Measurements from ENCODE around the gene KLHL25.

KLHL25 gene

DNA sequence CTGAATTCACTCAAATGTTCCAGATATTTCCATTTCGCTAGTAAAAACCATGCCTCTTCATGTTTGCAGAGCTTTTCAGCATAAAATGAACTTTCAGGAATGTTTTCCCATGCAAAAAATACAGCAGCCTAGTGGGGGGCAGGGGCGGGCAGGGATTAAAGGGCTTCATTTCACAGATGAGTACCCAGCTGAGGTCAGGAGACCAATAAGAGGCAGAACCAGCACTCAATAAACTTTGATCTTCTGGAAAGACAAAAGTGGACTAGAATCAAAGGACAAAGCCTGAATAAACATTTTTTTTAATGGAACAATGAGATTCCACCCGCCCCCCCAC lies 8.0 kb downstream of the KLHL25 start:
- ATAC-seq (ENCODE audit: insufficient read depth, low read depth) (no peak), DNase-seq (no peak)
- no peaks in the 10 kb centered on the region for H3K27me3 ChIP-seq (ENCODE audit: insufficient read depth, low read length, poor library complexity)
- H4K20me1 ChIP-seq (ENCODE audit: insufficient read depth, low read length): peaks cover 9% of the 10 kb centered on the region; the same call in 1 of the 2 replicates
- H3K9ac ChIP-seq (ENCODE audit: low read depth, low read length): 0 out of 2 replicates have a peak overlapping the region, but pooled peaks have one; percentile 5
- peak overlapping the region; percentile 48; the same call in 1 of the 2 replicates for H3K4me2 ChIP-seq (ENCODE audit: insufficient read depth, low read length)
- no peaks in the 10 kb centered on the region for H3K36me3 ChIP-seq (ENCODE audit: insufficient read depth, low read length)
- H3K79me2 ChIP-seq (ENCODE audit: insufficient read depth, low read length): peaks cover 52% of the 10 kb centered on the region
- no peaks in the 10 kb centered on the region for H3K9me3 ChIP-seq (ENCODE audit: insufficient read depth, low read length, severe bottlenecking)
- peaks cover 29% of the 10 kb centered on the region for H3K4me1 ChIP-seq (ENCODE audit: insufficient read depth, low read length)
- H3K4me3 ChIP-seq (ENCODE audit: low read depth in 1 of 2, low read length in 2 of 2): no peak overlapping the region; a peak in 1 of 4 replicates
- no peak overlapping the region for H2AFZ ChIP-seq (ENCODE audit: low read depth, low read length)
- no peak for TF ChIP-seq EZH2 (IDR thresholded peaks at IDR 0.05; ENCODE audit: borderline replicate concordance, low read depth, low read length, severe bottlenecking)
- TF ChIP-seq, protein P1, sequence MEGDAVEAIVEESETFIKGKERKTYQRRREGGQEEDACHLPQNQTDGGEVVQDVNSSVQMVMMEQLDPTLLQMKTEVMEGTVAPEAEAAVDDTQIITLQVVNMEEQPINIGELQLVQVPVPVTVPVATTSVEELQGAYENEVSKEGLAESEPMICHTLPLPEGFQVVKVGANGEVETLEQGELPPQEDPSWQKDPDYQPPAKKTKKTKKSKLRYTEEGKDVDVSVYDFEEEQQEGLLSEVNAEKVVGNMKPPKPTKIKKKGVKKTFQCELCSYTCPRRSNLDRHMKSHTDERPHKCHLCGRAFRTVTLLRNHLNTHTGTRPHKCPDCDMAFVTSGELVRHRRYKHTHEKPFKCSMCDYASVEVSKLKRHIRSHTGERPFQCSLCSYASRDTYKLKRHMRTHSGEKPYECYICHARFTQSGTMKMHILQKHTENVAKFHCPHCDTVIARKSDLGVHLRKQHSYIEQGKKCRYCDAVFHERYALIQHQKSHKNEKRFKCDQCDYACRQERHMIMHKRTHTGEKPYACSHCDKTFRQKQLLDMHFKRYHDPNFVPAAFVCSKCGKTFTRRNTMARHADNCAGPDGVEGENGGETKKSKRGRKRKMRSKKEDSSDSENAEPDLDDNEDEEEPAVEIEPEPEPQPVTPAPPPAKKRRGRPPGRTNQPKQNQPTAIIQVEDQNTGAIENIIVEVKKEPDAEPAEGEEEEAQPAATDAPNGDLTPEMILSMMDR (IDR thresholded peaks at IDR 0.05; ENCODE audit: borderline replicate concordance, extremely low read depth, low read length, poor library complexity, severe bottlenecking): no peak
- peak overlapping the region; percentile 63; the same call in 1 of the 2 replicates for H3K27ac ChIP-seq (ENCODE audit: low read length)

DNA sequence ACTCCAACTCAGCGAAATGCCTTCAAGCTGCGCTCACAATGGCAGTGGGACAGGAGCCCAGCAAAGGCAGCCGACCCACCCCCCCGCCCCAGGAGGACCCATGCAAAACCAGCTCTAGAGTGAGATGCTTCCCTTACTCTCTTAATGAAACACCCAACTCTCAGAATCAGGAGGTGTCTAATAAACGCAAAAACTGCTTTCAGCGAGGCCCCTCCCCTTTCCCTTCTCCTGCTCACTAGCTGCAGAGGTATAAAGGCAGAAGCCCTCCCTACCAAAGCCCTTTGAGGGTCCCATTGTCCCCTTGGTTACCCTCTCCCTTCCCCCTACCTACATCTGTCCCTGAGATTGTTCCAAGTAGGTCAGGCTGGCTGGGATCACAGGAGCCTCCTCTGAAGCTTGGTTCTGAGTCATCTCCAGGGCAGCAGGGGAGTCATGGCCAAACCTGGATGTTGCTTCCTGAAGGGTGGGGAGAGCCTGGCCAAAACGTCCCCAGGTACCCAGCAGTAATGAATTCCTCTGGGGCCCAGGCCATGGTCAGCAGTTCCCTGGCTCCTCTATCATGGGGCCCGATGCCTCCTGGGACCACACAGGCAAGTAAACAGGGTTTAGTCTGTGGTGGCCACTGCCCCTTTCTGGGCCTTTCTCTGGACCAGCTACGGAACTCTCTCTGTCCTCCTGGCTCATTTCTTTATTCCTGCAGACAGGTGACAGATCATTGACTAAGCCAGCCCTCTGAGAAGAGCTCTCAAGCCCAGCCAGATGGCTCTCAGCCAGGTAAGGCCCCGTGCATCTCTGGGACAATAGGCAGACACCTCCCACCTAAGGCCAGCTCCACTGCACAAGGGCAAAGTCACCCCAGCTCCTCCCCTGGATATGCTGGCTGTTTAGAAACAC lies 8.6 kb downstream of the KLHL25 start:
- H2AFZ ChIP-seq (ENCODE audit: low read depth, low read length): no peak overlapping the region
- peaks cover 55% of the 10 kb centered on the region for H3K79me2 ChIP-seq (ENCODE audit: insufficient read depth, low read length)
- H3K27ac ChIP-seq (ENCODE audit: low read length): peak overlapping the region; percentile 72
- H3K27me3 ChIP-seq (ENCODE audit: insufficient read depth, low read length, poor library complexity): no peaks in the 10 kb centered on the region
- peak overlapping the region; percentile 48; the same call in 1 of the 2 replicates for H3K4me2 ChIP-seq (ENCODE audit: insufficient read depth, low read length)
- H4K20me1 ChIP-seq (ENCODE audit: insufficient read depth, low read length): peaks cover 9% of the 10 kb centered on the region; the same call in 1 of the 2 replicates
- H3K4me1 ChIP-seq (ENCODE audit: insufficient read depth, low read length): peaks cover 29% of the 10 kb centered on the region
- peak; percentile 47; the same call in 2 of the 3 replicates for ATAC-seq (ENCODE audit: insufficient read depth, low read depth)
- TF ChIP-seq, protein P1 (IDR thresholded peaks at IDR 0.05; ENCODE audit: borderline replicate concordance, extremely low read depth, low read length, poor library complexity, severe bottlenecking): no peak
- TF ChIP-seq EZH2 (IDR thresholded peaks at IDR 0.05; ENCODE audit: borderline replicate concordance, low read depth, low read length, severe bottlenecking): no peak
- no peaks in the 10 kb centered on the region for H3K9me3 ChIP-seq (ENCODE audit: insufficient read depth, low read length, severe bottlenecking)
- no peaks in the 10 kb centered on the region for H3K36me3 ChIP-seq (ENCODE audit: insufficient read depth, low read length)
- DNase-seq: no peak
- no peak overlapping the region; a peak in 2 of 4 replicates for H3K4me3 ChIP-seq (ENCODE audit: low read depth in 1 of 2, low read length in 2 of 2)
- 0 out of 2 replicates have a peak overlapping the region, but pooled peaks have one; percentile 19 for H3K9ac ChIP-seq (ENCODE audit: low read depth, low read length)

DNA sequence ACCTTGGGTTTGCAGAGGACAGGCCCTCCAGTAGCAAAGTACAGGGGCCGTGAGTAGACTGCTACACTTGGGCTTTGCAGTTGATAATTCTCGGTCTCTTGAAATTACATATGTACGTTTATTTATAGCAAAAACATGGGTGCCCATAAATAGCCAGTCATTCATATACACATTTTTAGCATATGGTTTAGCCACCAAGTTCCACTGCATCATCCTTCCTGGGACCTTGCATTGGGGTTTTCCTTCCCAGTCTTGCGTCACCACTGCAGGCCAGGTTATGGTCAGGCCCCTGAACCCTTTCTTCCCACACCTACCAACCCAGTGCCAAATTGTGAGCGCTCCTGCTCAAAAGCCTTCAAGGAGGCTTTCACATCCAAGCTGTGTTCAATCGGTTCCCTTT lies 12.7 kb downstream of the KLHL25 start:
- H2AFZ ChIP-seq (ENCODE audit: low read depth, low read length): no peak overlapping the region

More for the DNA sequence above, 12.7 kb downstream of the KLHL25 start:
- H3K4me3 ChIP-seq (ENCODE audit: low read depth in 1 of 2, low read length in 2 of 2): no peak overlapping the region
- peaks cover 19% of the 10 kb centered on the region for H3K4me1 ChIP-seq (ENCODE audit: insufficient read depth, low read length)
- peaks cover 12% of the 10 kb centered on the region; the same call in 1 of the 2 replicates for H4K20me1 ChIP-seq (ENCODE audit: insufficient read depth, low read length)
- TF ChIP-seq, protein P1 (IDR thresholded peaks at IDR 0.05; ENCODE audit: borderline replicate concordance, extremely low read depth, low read length, poor library complexity, severe bottlenecking): no peak
- no peak for TF ChIP-seq EZH2 (IDR thresholded peaks at IDR 0.05; ENCODE audit: borderline replicate concordance, low read depth, low read length, severe bottlenecking)
- peaks cover 52% of the 10 kb centered on the region for H3K79me2 ChIP-seq (ENCODE audit: insufficient read depth, low read length)
- no peaks in the 10 kb centered on the region for H3K9me3 ChIP-seq (ENCODE audit: insufficient read depth, low read length, severe bottlenecking)
- no peak for DNase-seq
- H3K4me2 ChIP-seq (ENCODE audit: insufficient read depth, low read length): no peak overlapping the region
- H3K27me3 ChIP-seq (ENCODE audit: insufficient read depth, low read length, poor library complexity): no peaks in the 10 kb centered on the region
- H3K9ac ChIP-seq (ENCODE audit: low read depth, low read length): no peak overlapping the region
- no peaks in the 10 kb centered on the region for H3K36me3 ChIP-seq (ENCODE audit: insufficient read depth, low read length)
- H3K27ac ChIP-seq (ENCODE audit: low read length): no peak overlapping the region
- no peak for ATAC-seq (ENCODE audit: insufficient read depth, low read depth)
